HepG2 (cell line): ENCODE measurements around the gene METTL26. TPM values are rescaled to one million over a fixed set of nuclear protein-coding genes. Genes with fewer than 3 reads are reported as not detected.

Experiments used
- EEA1 ChIP-seq: sonication (generic); formaldehyde crosslinking; IDR thresholded peaks from 2 replicates; pipeline ENCODE4 v1.5.1; 2020; ENCODE audit warnings: mild to moderate bottlenecking, missing genetic modification reagents, borderline replicate concordance
- FOXP1 ChIP-seq, 2 experiments: fragments of 450-650 bp in 1 of 2; IDR thresholded peaks; 2 replicates each; pipeline ENCODE4 v1.6.1; 2017 to 2018; ENCODE audit warnings: antibody characterized with exemption in 1 of 2
- FUBP1 ChIP-seq: sonication (generic); formaldehyde crosslinking; IDR thresholded peaks from 2 replicates; pipeline ENCODE4 v1.5.1; 2020; ENCODE audit warnings: missing genetic modification reagents, mild to moderate bottlenecking, borderline replicate concordance
- GZF1 ChIP-seq: sonication (generic); formaldehyde crosslinking; IDR thresholded peaks from 2 replicates; pipeline ENCODE4 v1.5.1; 2020; ENCODE audit warnings: mild to moderate bottlenecking, missing genetic modification reagents
- MEIS2 ChIP-seq: sonication (generic); formaldehyde crosslinking; IDR thresholded peaks from 2 replicates; pipeline ENCODE4 v1.9.0; 2021; ENCODE audit warnings: mild to moderate bottlenecking, missing genetic modification reagents
- NR2F6 ChIP-seq, 2 experiments: IDR thresholded peaks; 2 replicates each; pipeline ENCODE4 v1.6.1; 2016; ENCODE audit warnings: antibody characterized with exemption in 1 of 2, mild to moderate bottlenecking in 1 of 2
- PAXIP1 ChIP-seq: sonication (generic); formaldehyde crosslinking; conservative IDR thresholded peaks from 2 replicates; pipeline ENCODE4 v1.4.0; 2020; ENCODE audit warnings: mild to moderate bottlenecking, missing genetic modification reagents, moderate library complexity
- SRSF1 ChIP-seq: fragments of 200-400 bp; formaldehyde crosslinking; optimal IDR thresholded peaks from 2 replicates; pipeline ENCODE3; 2017; ENCODE audit warnings: mild to moderate bottlenecking, low read depth, low read length, moderate library complexity
- TCF7L2 ChIP-seq: IDR thresholded peaks from 2 replicates; pipeline ENCODE4 v1.6.1; 2011; ENCODE audit warnings: mild to moderate bottlenecking, low read depth, low read length, moderate library complexity
- ZNF570 ChIP-seq: sonication (generic); formaldehyde crosslinking; IDR thresholded peaks from 2 replicates; pipeline ENCODE4 v1.4.0; 2020; ENCODE audit warnings: mild to moderate bottlenecking, missing genetic modification reagents, borderline replicate concordance
- ZNF609 ChIP-seq: sonication (generic); formaldehyde crosslinking; IDR thresholded peaks from 2 replicates; pipeline ENCODE4 v1.4.0; 2020; ENCODE audit warnings: mild to moderate bottlenecking, missing genetic modification reagents, borderline replicate concordance
- ZNF615 ChIP-seq: sonication (generic); formaldehyde crosslinking; IDR thresholded peaks from 2 replicates; pipeline ENCODE4 v1.5.0; 2020; ENCODE audit warnings: mild to moderate bottlenecking, missing genetic modification reagents, borderline replicate concordance
- ZNF674 ChIP-seq: sonication (generic); formaldehyde crosslinking; IDR thresholded peaks from 2 replicates; pipeline ENCODE4 v1.5.0; 2020; ENCODE audit warnings: low read depth, mild to moderate bottlenecking, missing genetic modification reagents
- ZNF772 ChIP-seq: sonication (generic); formaldehyde crosslinking; IDR thresholded peaks from 2 replicates; pipeline ENCODE4 v1.5.0; 2020; ENCODE audit warnings: mild to moderate bottlenecking, missing genetic modification reagents
- polyA plus RNA-seq, 8 experiments: library from polyadenylated mRNA; depleted of rRNA in 3 of 8; stranded (reverse) in 7 of 8; unstranded in 1 of 8; fragments of >200 nt; fragmentation: Illumina TruSeq in 4 of 8; extraction: Trizol in 4 of 8; gene quantifications; 2 replicates each; pipeline versions ENCODE4 v1.2.1 to v1.2.3, GENCODE V29; 2011 to 2016; ENCODE audit warnings: low read depth in 4 of 8, missing spikeins in 1 of 8, mixed read lengths in 1 of 8; ENCODE audit not compliant: insufficient read depth in 1 of 8
- total RNA-seq, 5 experiments: library from RNA; depleted of rRNA; stranded (reverse); fragments of >200 nt; fragmentation: Illumina TruSeq; extraction: Trizol; gene quantifications; 2 replicates each; pipeline ENCODE4 v1.2.3, GENCODE V29; 2016; ENCODE audit warnings: low read depth in 1 of 5
- TF ChIP-seq, protein P1 (sequence below): sonication (generic); formaldehyde crosslinking; IDR thresholded peaks from 2 replicates; pipeline ENCODE4 v1.5.0; 2020; ENCODE audit warnings: missing genetic modification reagents, mild to moderate bottlenecking, borderline replicate concordance

The METTL26 gene
- total and polyA plus RNA-seq, 2 of the 13 experiments (the other 11 are each of a cell fraction or from before 2014, with no cell fraction given): 65.5 to 70.1 TPM

DNA sequence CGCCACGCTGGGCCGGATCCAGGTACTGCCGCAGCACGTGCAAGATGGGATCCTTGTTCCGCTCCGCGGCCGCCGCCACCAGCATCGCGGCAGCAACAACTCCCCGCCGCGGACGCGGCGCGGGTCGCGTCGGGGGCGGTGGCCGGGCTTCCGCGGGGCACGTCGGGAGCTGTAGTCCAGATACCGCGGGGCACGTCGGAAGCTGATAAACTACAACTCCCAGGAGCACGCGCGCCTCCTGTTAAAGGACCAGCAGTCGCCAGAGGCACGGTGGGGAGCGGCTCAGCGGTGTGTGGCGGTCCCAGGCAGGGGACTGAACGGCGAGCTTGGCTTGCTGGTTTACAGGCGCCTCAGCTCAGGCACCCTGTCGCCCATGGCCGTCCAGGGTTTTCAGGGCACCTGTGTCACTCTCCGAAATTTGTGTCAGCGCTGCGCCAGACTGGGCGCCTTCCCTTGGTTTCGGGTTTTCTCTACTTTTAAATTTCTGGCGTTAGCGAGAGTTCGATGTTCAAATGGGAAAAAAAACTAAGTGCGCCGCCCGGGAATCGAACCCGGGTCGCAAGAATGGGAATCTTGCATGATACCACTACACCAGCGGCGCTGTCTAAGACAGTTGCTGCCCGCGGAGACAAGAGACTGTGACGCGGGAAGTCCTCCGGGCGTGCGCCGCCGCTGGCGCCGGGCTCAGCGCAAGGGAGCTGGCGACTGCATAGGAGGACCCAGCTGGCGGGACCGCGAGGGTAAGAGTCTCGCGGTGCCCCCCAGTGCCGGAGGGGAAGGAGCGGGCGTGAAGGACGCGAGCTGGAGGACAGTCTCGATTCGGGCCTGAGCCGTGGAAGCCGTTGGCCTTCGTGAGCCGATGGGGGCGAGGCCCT is at the start of gene METTL26 (continued):
- no peak for TF ChIP-seq ZNF609
- TF ChIP-seq FOXP1 (IDR thresholded peaks at IDR 0.05): no peak
- no peak for TF ChIP-seq FOXP1 (CRISPR knock-in tag; IDR thresholded peaks at IDR 0.05)
- no peak for TF ChIP-seq ZNF772 (CRISPR knock-in tag)
- 0 out of 2 replicates have a peak, but pooled peaks have one; percentile 41 for TF ChIP-seq GZF1 (CRISPR knock-in tag)
- no peak for TF ChIP-seq ZNF674 (CRISPR knock-in tag)
- TF ChIP-seq ZNF615 (CRISPR knock-in tag): peak; percentile 89; the same call in 1 of the 2 replicates
- 0 out of 2 replicates have a peak, but pooled peaks have one; percentile 33 for TF ChIP-seq MEIS2
- no peak; the same call in 1 of the 2 replicates for TF ChIP-seq PAXIP1 (CRISPR knock-in tag)
- TF ChIP-seq, protein P1, sequence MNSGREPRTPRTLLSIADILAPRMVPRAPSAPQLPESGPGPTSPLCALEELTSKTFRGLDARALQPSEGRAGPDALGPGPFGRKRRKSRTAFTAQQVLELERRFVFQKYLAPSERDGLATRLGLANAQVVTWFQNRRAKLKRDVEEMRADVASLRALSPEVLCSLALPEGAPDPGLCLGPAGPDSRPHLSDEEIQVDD (CRISPR knock-in tag): peak; percentile 79; the same call in 1 of the 2 replicates
- no peak for TF ChIP-seq FUBP1 (CRISPR knock-in tag)
- no peak for TF ChIP-seq ZNF570 (CRISPR knock-in tag)
- no peak for TF ChIP-seq TCF7L2
- peak; percentile 83 for TF ChIP-seq SRSF1
- peak; percentile 27; the same call in 1 of the 2 replicates for TF ChIP-seq NR2F6 (IDR thresholded peaks at IDR 0.05)
- peak; percentile 35; the same call in 1 of the 2 replicates for TF ChIP-seq NR2F6 (CRISPR knock-in tag; IDR thresholded peaks at IDR 0.05)
- peak; percentile 46; the same call in 1 of the 2 replicates for TF ChIP-seq EEA1 (CRISPR knock-in tag)
